GF-D8 (cell line): ENCODE results near the gene FBXO15.

Source experiments
- DNase-seq: peaks from one replicate; lab custom pipeline; 2025; lab: John Stamatoyannopoulos, UW

FBXO15 gene

GRCh38 chr18:74153377-74153776 lies 5.7 kb upstream of the FBXO15 start:
- no peak for DNase-seq

- no peak for DNase-seq
These were observed 5.2 kb upstream of the FBXO15 start for GRCh38 chr18:74152857-74153256.

- DNase-seq: no peak
These were observed 4.6 kb upstream of the FBXO15 start for GRCh38 chr18:74152270-74152669.

GRCh38 chr18:74149878-74150277 lies 2.2 kb upstream of the FBXO15 start:
- no peak for DNase-seq

- DNase-seq: no peak
These were observed 973 bp upstream of the FBXO15 start for GRCh38 chr18:74148543-74149070.

GRCh38 chr18:74147491-74147778 lies 199 bp downstream of the FBXO15 start:
- no peak for DNase-seq

GRCh38 chr18:74146756-74147155 lies 878 bp downstream of the FBXO15 start:
- no peak for DNase-seq

- DNase-seq: no peak
These were observed 5.4 kb downstream of the FBXO15 start for GRCh38 chr18:74142252-74142651.

GRCh38 chr18:74141667-74142066 lies 6.0 kb downstream of the FBXO15 start:
- DNase-seq: no peak

GRCh38 chr18:74140582-74140981 lies 7.1 kb downstream of the FBXO15 start:
- DNase-seq: no peak

GRCh38 chr18:74139888-74140287 lies 7.7 kb downstream of the FBXO15 start:
- no peak for DNase-seq

- DNase-seq: no peak
These were observed 8.2 kb downstream of the FBXO15 start for GRCh38 chr18:74139411-74139810.

GRCh38 chr18:74137920-74138538 lies 9.6 kb downstream of the FBXO15 start:
- no peak for DNase-seq

GRCh38 chr18:74132201-74132600 lies 15.4 kb downstream of the FBXO15 start:
- DNase-seq: no peak

GRCh38 chr18:74131124-74131523 lies 16.5 kb downstream of the FBXO15 start:
- DNase-seq: no peak

GRCh38 chr18:74128159-74128558 lies 19.5 kb downstream of the FBXO15 start:
- no peak for DNase-seq

GRCh38 chr18:74126684-74127655 lies 20.7 kb downstream of the FBXO15 start:
- no peak for DNase-seq

GRCh38 chr18:74124642-74125041 lies 23.0 kb downstream of the FBXO15 start:
- DNase-seq: no peak

- DNase-seq: no peak
These were observed 24.4 kb downstream of the FBXO15 start for GRCh38 chr18:74123200-74123599.

- no peak for DNase-seq
These were observed 30.7 kb downstream of the FBXO15 start for GRCh38 chr18:74116633-74117554.

- DNase-seq: no peak
These were observed 32.6 kb downstream of the FBXO15 start for GRCh38 chr18:74115046-74115445.

GRCh38 chr18:74114116-74114515 lies 33.5 kb downstream of the FBXO15 start:
- no peak for DNase-seq
